ENCODE data around the gene PSRC1. TPM values are rescaled to one million over a fixed set of nuclear protein-coding genes. Genes with fewer than 3 reads are reported as not detected.

PSRC1 gene
- total RNA-seq, 1 donor from 2014 or later = 46.2 TPM

DNA sequence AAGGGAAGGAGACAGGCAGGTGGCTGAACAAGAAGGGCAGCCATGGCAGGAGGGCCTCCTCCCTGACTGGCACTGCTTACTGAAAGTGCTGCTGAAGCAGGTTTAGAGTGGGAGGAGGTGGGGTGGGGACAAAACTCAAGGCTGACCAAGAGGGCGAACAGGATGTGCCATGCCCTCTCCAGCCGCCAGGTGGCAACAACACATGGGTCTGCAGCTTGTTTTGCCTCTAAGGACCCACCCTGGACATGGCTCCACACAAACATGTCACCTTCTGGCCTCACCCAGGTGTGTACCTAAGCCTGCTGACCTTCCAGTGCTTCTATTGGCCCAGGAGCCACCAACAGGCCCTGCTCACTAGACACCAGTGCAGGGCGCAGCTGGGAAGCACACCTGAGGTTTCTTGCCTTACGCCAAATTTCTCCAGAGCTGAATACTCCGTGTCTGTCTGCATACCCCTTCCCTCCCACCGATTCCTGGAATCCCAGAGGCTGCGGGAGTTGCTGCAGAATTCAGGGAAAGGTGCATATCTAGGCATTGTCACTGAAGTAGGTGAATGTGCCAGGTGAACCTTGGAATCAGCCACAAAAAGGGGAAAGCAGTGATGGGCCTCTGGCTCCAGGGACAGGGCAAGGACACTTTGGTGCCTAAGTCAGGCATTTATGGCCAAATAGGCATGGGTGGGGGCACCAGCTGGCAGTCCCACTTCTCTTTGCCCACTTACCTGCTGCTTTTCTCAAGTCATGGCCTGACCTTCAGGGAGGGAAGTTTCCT, 5.3 kb downstream of the PSRC1 start:
- no peaks in the 10 kb centered on the region for H3K27me3 Mint-ChIP-seq
- peak overlapping the region; percentile 54 for H3K27ac Mint-ChIP-seq
- no peak for DNase-seq (ENCODE audit: extremely low spot score, unreplicated experiment)
- H3K36me3 Mint-ChIP-seq = peaks cover 14% of the 10 kb centered on the region
- H3K4me1 Mint-ChIP-seq (ENCODE audit: unreplicated experiment) = peaks cover 42% of the 10 kb centered on the region
- no peak overlapping the region for H3K4me3 Mint-ChIP-seq
- no peaks in the 10 kb centered on the region for H3K9me3 Mint-ChIP-seq
- TF ChIP-seq CTCF (conservative IDR thresholded peaks at IDR 0.05) = peak; percentile 89

GRCh38 chr1:109275706-109276345, 7.1 kb downstream of the PSRC1 start:
- Mint-ChIP-seq H3K4me1 (ENCODE audit: unreplicated experiment) (peaks cover 27% of the 10 kb centered on the region), H3K27ac (peak overlapping the region; percentile 92), H3K27me3 (no peaks in the 10 kb centered on the region), H3K4me3 (peak overlapping the region; percentile 85), H3K36me3 (peaks cover 9% of the 10 kb centered on the region), H3K9me3 (no peaks in the 10 kb centered on the region)
- TF ChIP-seq CTCF (conservative IDR thresholded peaks at IDR 0.05) = no peak
- no peak for DNase-seq (ENCODE audit: extremely low spot score, unreplicated experiment)

GRCh38 chr1:109274533-109275476, 8.1 kb downstream of the PSRC1 start:
- Mint-ChIP-seq H3K9me3 (no peaks in the 10 kb centered on the region), H3K27ac (peak overlapping the region; percentile 92), H3K27me3 (no peaks in the 10 kb centered on the region), H3K4me1 (ENCODE audit: unreplicated experiment) (peaks cover 27% of the 10 kb centered on the region), H3K4me3 (peak overlapping the region; percentile 85), H3K36me3 (peaks cover 8% of the 10 kb centered on the region)
- DNase-seq (ENCODE audit: extremely low spot score, unreplicated experiment) = peak; percentile 71
- TF ChIP-seq CTCF (conservative IDR thresholded peaks at IDR 0.05) = no peak

GRCh38 chr1:109273570-109274288, 9.2 kb downstream of the PSRC1 start:
- Mint-ChIP-seq H3K27me3 (no peaks in the 10 kb centered on the region), H3K4me1 (ENCODE audit: unreplicated experiment) (peaks cover 27% of the 10 kb centered on the region), H3K4me3 (peak overlapping the region; percentile 85), H3K9me3 (no peaks in the 10 kb centered on the region), H3K36me3 (peaks cover 6% of the 10 kb centered on the region), H3K27ac (peak overlapping the region; percentile 92)
- no peak for DNase-seq (ENCODE audit: extremely low spot score, unreplicated experiment)
- no peak for TF ChIP-seq CTCF (conservative IDR thresholded peaks at IDR 0.05)

Data from type B pancreatic cell (in vitro differentiated cells).